HUDEP-2 (cell line): ENCODE results near the gene CHADL.
A peak's percentile ranks its signal among the peaks of the same experiment; 100 is the strongest.

Experiments
- DNase-seq, 76 experiments: peaks; one replicate each; lab custom pipeline; 2025; ENCODE audit not compliant: unreplicated experiment in 76 of 76; lab: John Stamatoyannopoulos, UW

CHADL gene

GRCh38 chr22:41234815-41235695, 5.7 kb downstream of the CHADL start:
- DNase-seq, result no peak

- no peak for DNase-seq
These were observed 9.4 kb downstream of the CHADL start for GRCh38 chr22:41231369-41231768.

- DNase-seq, result no peak
These were observed 10.3 kb downstream of the CHADL start for GRCh38 chr22:41230401-41230785.

- no peak for DNase-seq
These were observed 10.9 kb downstream of the CHADL start for GRCh38 chr22:41229730-41230400.

- no peak for DNase-seq
These were observed 11.5 kb downstream of the CHADL start for GRCh38 chr22:41229215-41229614.

- no peak for DNase-seq
These were observed 13.7 kb downstream of the CHADL start for GRCh38 chr22:41226723-41227655.

- no peak for DNase-seq
These were observed 17.2 kb downstream of the CHADL start for GRCh38 chr22:41223535-41223934.

GRCh38 chr22:41222846-41223507, 17.8 kb downstream of the CHADL start:
- DNase-seq, result no peak

- peak in 1 of 76 experiments; percentile 9 for DNase-seq
These were observed 23.1 kb downstream of the CHADL start for GRCh38 chr22:41217553-41218157.

- no peak for DNase-seq
These were observed 23.7 kb downstream of the CHADL start for GRCh38 chr22:41216984-41217383.

GRCh38 chr22:41215926-41216325, 24.8 kb downstream of the CHADL start:
- DNase-seq, result no peak

- no peak for DNase-seq
These were observed 25.3 kb downstream of the CHADL start for GRCh38 chr22:41215409-41215808.

- DNase-seq, result no peak
These were observed 34.0 kb downstream of the CHADL start for GRCh38 chr22:41206719-41207118.

GRCh38 chr22:41204992-41205900, 35.5 kb downstream of the CHADL start, which contains the start of gene L3MBTL2:
Gene L3MBTL2 (plus strand): TSS chr22:41205312. CDS start chr22:41205363, 51 bp downstream.
- DNase-seq, result peak in 75 of 76 experiments; percentile 26 to 98 (median 93)

GRCh38 chr22:41204066-41204465, 36.7 kb downstream of the CHADL start:
- DNase-seq, result no peak

GRCh38 chr22:41203118-41203517, 37.6 kb downstream of the CHADL start:
- DNase-seq, result no peak

GRCh38 chr22:41201141-41201540, 39.6 kb downstream of the CHADL start:
- DNase-seq, result no peak

GRCh38 chr22:41198027-41198580, 42.6 kb downstream of the CHADL start:
- peak in 25 of 76 experiments; percentile 1 to 45 (median 17) for DNase-seq
